ENCODE data around the gene ASAP2.

Gene ASAP2

DNA sequence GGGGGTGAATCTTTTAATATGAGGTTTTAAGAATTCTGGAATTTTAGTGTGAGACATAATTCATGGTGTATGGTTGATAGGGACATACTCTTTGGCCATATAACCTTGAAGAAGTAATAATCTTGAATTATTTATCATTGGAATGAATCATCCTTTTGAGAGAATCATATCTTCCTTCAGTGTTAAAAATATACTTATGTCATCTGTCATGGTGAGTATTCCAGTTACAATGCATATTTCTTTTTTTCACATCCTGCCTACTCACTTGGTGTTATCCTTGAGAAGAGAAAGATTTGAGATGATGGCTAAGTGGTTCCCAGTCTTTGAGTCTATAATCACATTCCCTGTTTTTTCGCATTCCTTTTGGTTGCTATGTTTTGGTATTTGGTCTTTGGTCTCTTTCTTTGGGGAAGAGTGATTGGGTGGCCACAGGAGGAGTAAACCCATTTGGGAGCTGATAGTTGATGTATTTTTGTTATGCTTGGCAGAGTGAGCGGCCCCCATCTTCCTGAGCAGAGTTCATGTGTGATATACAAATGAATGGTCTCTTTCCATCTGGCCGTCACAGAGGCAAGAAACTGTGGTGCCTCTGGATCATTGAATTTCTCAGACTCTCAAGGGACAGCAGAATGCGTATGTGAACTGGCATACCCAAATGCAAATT lies 21.6 kb downstream of the ASAP2 start:
- TF ChIP-seq, protein P1, sequence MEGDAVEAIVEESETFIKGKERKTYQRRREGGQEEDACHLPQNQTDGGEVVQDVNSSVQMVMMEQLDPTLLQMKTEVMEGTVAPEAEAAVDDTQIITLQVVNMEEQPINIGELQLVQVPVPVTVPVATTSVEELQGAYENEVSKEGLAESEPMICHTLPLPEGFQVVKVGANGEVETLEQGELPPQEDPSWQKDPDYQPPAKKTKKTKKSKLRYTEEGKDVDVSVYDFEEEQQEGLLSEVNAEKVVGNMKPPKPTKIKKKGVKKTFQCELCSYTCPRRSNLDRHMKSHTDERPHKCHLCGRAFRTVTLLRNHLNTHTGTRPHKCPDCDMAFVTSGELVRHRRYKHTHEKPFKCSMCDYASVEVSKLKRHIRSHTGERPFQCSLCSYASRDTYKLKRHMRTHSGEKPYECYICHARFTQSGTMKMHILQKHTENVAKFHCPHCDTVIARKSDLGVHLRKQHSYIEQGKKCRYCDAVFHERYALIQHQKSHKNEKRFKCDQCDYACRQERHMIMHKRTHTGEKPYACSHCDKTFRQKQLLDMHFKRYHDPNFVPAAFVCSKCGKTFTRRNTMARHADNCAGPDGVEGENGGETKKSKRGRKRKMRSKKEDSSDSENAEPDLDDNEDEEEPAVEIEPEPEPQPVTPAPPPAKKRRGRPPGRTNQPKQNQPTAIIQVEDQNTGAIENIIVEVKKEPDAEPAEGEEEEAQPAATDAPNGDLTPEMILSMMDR (IDR thresholded peaks at IDR 0.05) = no peak
- H3K4me3 ChIP-seq (ENCODE audit: low read depth in 1 of 2, low read length in 1 of 2) = no peak overlapping the region
- no peak overlapping the region for H3K27ac ChIP-seq
- H3K36me3 ChIP-seq = no peaks in the 10 kb centered on the region
- H3K4me1 ChIP-seq (ENCODE audit: control insufficient read depth in 1 of 2, insufficient read depth in 1 of 2, low read depth in 1 of 2, low read length in 1 of 2) = peaks cover 18 to 21% of the 10 kb centered on the region in 2 experiments
- H3K9me3 ChIP-seq = no peaks in the 10 kb centered on the region
- H3K27me3 ChIP-seq = peaks cover 39% of the 10 kb centered on the region

DNA sequence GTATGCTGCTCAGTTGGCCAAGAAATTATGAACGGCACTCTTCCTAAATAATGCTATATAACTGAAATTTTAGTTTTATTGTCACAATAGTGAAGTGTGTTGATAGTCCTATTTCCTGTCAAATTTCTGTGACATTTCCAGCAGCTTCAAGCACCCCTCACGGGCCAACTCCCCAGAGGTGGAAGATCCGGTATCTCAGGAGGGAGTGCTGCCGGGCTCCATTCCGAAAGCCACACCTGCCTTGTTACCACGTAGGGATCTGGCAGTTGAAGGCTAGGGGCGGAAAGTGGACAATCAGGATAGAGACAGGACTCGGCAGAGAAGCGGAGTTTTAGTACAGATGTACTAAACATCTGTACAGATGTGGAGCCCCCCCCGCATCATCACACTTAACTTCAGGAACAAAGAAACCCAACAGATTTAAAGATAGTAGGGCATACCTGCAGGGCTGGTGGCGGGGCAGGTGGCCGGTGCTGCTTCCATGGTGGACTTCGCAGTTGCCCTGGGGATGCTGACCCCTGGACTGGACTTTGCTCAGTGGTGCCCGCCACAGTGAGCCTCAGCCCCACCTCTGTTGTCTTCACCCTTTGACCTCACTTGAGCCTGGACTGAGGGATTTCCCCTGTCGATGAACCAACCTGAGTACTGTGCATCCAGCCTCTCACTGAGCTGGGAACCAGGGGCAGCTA lies 22.3 kb downstream of the ASAP2 start:
- Histone ChIP-seq H3K27me3 (peaks cover 42% of the 10 kb centered on the region), H3K4me1 (ENCODE audit: control insufficient read depth in 1 of 2, insufficient read depth in 1 of 2, low read depth in 1 of 2, low read length in 1 of 2) (peaks cover 18 to 21% of the 10 kb centered on the region in 2 experiments), H3K27ac (no peak overlapping the region)

DNA sequence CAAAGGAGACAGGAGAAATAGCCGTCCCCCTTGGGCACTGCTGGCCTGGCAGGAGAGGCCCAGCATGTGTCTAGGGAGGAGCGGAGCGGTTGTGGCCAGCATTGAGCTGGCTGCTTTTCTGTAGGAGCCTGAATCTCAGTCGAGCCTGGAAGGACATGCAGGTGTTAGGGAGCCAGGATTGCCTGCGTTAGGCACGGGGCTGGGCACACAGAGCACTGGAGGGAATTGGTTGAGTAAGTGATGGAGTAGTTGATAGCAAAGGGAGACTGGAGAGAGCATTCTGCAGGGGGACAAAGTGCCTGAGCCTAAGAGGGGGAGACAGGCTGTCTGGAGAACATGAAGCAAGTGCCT lies 22.8 kb downstream of the ASAP2 start:
- no peak overlapping the region for H3K27ac ChIP-seq

More for the DNA sequence above, 22.3 kb downstream of the ASAP2 start:
- Histone ChIP-seq H3K36me3 (no peaks in the 10 kb centered on the region), H3K4me3 (ENCODE audit: low read depth in 1 of 2, low read length in 1 of 2) (no peak overlapping the region), H3K9me3 (no peaks in the 10 kb centered on the region)
- TF ChIP-seq, protein P1 (IDR thresholded peaks at IDR 0.05) = no peak

DNA sequence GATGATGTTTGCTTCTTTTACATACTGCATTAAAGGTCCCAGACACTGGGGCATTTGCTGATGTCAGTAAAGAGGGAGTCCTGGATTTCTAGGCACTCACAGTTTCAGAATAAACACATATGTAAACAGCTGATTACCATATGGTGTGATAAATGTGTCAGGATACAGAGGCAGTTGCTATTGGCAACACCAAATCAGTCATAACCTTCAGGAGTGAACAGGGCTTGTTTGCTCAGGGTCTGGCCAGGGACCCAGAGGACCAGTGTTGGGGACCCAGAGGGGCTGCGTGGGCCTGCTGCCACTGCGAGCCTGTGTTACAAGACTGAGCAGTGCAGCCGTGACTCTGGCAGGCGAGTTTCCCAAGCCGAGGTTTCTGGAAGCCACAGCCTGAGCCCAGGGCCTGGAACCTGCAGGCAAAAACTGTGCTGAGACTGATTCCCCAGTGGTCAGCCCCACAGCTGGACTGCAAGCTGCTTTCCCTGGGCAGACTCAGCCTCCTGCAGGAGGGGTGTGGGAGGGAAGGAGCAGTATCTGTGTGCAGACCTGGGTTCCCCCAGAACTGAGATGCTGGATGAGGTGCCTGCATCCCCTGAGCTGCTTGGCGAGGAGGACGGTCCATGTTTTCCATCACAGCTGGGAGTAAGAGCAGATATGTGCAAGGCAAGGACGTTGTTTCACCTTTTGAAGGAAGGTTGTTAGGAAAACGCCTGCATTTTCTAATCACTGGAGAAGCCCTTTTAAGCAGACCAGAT lies 23.6 kb downstream of the ASAP2 start:
- H3K27me3 ChIP-seq = peaks cover 42% of the 10 kb centered on the region
- no peaks in the 10 kb centered on the region for H3K36me3 ChIP-seq
- H3K27ac ChIP-seq = no peak overlapping the region
- H3K9me3 ChIP-seq = no peaks in the 10 kb centered on the region
- TF ChIP-seq, protein P1 (IDR thresholded peaks at IDR 0.05) = no peak
- H3K4me3 ChIP-seq (ENCODE audit: low read depth in 1 of 2, low read length in 1 of 2) = no peak overlapping the region
- H3K4me1 ChIP-seq (ENCODE audit: control insufficient read depth in 1 of 2, insufficient read depth in 1 of 2, low read depth in 1 of 2, low read length in 1 of 2) = peaks cover 18 to 26% of the 10 kb centered on the region in 2 experiments

More for the DNA sequence above, 22.8 kb downstream of the ASAP2 start:
- no peaks in the 10 kb centered on the region for H3K36me3 ChIP-seq
- peaks cover 42% of the 10 kb centered on the region for H3K27me3 ChIP-seq
- TF ChIP-seq, protein P1 (IDR thresholded peaks at IDR 0.05) = no peak
- H3K4me1 ChIP-seq (ENCODE audit: control insufficient read depth in 1 of 2, insufficient read depth in 1 of 2, low read depth in 1 of 2, low read length in 1 of 2) = peaks cover 18 to 25% of the 10 kb centered on the region in 2 experiments
- H3K4me3 ChIP-seq (ENCODE audit: low read depth in 1 of 2, low read length in 1 of 2) = no peak overlapping the region
- no peaks in the 10 kb centered on the region for H3K9me3 ChIP-seq

DNA sequence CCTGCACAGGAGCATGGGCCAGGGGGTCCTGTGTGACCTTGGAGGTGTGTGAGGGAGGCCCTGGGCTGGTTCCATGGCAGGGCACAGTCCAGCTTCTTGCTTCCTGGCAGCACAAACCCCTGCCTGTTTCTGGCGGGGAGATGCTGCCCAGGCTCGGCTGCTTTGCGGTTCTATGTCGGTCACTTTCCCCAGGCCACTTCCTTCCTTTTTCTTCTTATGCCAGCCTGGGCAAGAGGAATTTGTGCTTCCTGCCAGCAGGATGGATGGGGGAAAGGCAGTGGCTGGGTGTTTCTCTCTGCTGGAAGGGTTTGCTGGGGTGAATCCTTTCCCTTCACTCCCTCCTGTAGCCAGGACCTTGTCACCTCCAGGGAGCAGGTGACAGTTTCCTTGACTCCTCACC lies 24.3 kb downstream of the ASAP2 start:
- no peaks in the 10 kb centered on the region for H3K36me3 ChIP-seq
- TF ChIP-seq, protein P1 (IDR thresholded peaks at IDR 0.05) = no peak
- H3K4me1 ChIP-seq (ENCODE audit: control insufficient read depth in 1 of 2, insufficient read depth in 1 of 2, low read depth in 1 of 2, low read length in 1 of 2) = peaks cover 18 to 26% of the 10 kb centered on the region in 2 experiments
- H3K4me3 ChIP-seq (ENCODE audit: low read depth in 1 of 2, low read length in 1 of 2) = no peak overlapping the region
- H3K27me3 ChIP-seq = peaks cover 42% of the 10 kb centered on the region
- no peaks in the 10 kb centered on the region for H3K9me3 ChIP-seq
- peak overlapping the region; percentile 26 for H3K27ac ChIP-seq
